ENCODE results near the gene LEMD2. TPM values are rescaled to one million over a fixed set of nuclear protein-coding genes. Genes with fewer than 3 reads are reported as not detected.
"Not testable (repeated sequence)": the region's sequence is repeated elsewhere in the genome, so short reads cannot be mapped to it uniquely, and the experiment has no call there.

LEMD2 gene
- total RNA-seq, result 10 to 100 TPM; 51.0 to 54.3 TPM

GRCh38 chr6:33788694-33789549 lies at the start of gene LEMD2:
TSS of gene LEMD2 (minus strand) at chr6:33789130. CDS start at chr6:33789116, 14 bp downstream.
- peaks cover 36% of the 10 kb centered on the region for H3K4me1 Mint-ChIP-seq
- no peaks in the 10 kb centered on the region for H3K9me3 Mint-ChIP-seq
- H3K27me3 Mint-ChIP-seq, result no peaks in the 10 kb centered on the region
- peak within 1 kb of the TSS; percentile 87 for H3K4me3 Mint-ChIP-seq
- peaks cover 39% of the 10 kb centered on the region for H3K36me3 Mint-ChIP-seq (ENCODE audit: low read depth)
- peak within 1 kb of the TSS; percentile 97 for H3K27ac Mint-ChIP-seq
- ATAC-seq (replicated peaks), result peak; percentile 88

DNA sequence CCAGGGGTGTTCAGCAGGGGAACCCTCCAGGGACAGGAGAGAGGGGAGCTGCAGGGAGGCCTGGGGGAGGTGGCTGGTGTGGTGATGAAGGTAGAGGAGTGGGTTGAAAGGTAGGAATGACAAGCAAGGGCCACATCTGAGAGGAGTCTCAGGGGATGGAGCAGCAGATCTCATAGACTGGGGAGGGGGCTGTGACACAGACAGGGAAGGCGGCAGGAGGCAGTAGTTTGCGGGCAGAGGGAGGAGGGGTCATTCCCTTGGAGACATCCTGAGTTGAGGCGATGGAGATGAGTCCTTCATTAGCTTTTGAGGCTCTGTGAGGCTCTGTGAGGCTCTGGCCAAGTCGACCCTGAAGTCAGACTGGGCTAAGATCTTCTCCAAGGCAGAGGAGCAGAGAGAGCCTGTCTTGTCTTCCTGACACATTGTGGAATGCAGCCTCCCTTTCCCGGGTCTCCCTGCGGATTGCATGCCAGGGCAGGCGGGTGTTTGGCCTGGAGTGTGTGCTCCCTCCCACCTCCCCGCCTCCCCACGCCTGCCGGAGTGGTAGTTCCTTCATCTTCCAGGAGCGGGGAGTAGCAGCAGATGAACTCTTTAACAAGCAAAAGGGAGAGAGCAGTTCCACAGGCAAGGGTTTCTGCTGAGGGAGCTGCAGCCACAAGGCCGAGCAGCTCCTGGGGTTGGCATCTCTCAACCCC lies 49.2 kb upstream of the LEMD2 start:
- no peak overlapping the region for H3K4me3 Mint-ChIP-seq

GRCh38 chr6:33836806-33837469 lies 48.0 kb upstream of the LEMD2 start:
- ATAC-seq (replicated peaks), result no peak
- no peaks in the 10 kb centered on the region for H3K9me3 Mint-ChIP-seq

More for the DNA sequence above, 49.2 kb upstream of the LEMD2 start:
- H3K4me1 Mint-ChIP-seq, result peaks cover 9% of the 10 kb centered on the region
- no peak overlapping the region for H3K27ac Mint-ChIP-seq
- H3K27me3 Mint-ChIP-seq, result no peaks in the 10 kb centered on the region
- no peaks in the 10 kb centered on the region for H3K9me3 Mint-ChIP-seq
- no peak for ATAC-seq (replicated peaks)
- H3K36me3 Mint-ChIP-seq (ENCODE audit: low read depth), result no peaks in the 10 kb centered on the region

DNA sequence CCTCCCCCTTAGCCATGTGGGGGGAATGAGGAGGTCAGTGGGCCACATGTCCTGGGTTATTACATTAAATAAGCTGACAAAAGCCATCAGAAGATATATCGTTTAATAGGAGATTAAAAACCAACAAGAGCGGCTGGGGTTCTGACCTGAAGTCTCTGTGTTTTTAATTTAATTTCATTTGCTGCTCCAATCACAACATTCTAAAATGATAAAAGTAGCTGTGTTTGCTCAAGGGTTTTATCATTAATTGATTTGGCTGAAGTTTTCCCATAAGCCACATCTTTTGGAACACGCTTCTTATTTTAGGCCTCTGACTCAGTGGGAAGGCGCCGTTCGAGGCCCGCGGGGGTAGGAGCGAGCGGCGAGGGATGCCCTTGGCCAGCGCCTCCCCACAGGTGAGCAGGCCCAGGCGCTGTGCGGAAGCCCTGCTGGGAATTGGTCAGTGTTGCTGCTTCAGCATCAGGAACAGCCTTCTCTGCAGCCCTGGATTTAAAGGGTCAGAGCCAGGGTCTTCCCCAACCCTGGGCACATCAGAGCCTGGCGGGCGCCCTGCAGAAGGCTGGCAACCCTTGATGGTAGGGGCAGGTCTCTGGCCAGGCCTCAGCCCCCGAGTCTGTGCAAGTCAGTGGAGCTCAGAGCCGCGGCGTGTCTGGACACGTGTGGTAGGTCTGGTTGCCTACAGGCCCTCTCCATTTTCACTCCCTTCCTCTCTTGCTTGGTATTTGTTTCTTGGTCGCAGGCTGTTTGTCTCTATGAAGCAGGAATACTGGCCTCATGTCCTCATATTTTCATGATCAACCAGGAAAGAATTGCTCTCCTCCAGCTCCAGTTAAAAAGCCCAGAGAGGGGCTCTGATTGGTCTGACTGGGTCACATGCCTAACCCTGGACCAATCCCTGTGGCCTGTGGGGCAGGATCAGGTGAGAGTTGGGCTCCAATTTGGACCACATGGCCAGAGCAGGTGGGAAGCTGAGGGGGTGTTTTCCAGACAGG lies 45.8 kb upstream of the LEMD2 start:
- Mint-ChIP-seq H3K4me3 (no peak overlapping the region), H3K4me1 (peaks cover under 1% of the 10 kb centered on the region), H3K27me3 (peaks cover 9% of the 10 kb centered on the region), H3K9me3 (no peaks in the 10 kb centered on the region), H3K27ac (no peak overlapping the region), H3K36me3 (ENCODE audit: low read depth) (no peaks in the 10 kb centered on the region)
- ATAC-seq (replicated peaks), result no peak

More at GRCh38 chr6:33836806-33837469, 48.0 kb upstream of the LEMD2 start:
- no peaks in the 10 kb centered on the region for H3K27me3 Mint-ChIP-seq
- H3K4me3 Mint-ChIP-seq, result no peak overlapping the region
- H3K4me1 Mint-ChIP-seq, result peaks cover 9% of the 10 kb centered on the region
- H3K36me3 Mint-ChIP-seq (ENCODE audit: low read depth), result no peaks in the 10 kb centered on the region
- H3K27ac Mint-ChIP-seq, result no peak overlapping the region

DNA sequence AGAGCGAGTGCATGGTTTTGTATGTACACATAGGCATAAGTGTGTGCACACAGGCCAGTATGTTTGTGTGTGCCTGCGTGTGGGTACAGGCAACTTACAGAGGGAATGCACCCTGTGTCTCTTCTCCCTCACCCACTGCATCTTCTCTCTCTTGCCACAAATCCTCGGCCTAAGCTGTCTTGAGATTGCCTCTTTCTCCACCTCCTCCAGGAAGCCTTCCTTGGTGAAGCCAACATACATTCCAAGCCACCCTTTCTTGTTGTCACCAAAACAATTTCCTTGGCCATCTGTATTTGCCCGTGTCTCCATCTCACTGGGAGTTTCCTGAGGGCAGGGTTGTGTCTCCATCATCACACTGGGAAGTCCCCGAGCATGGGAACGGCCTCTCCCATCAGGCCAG lies 44.7 kb upstream of the LEMD2 start:
- Mint-ChIP-seq H3K36me3 (ENCODE audit: low read depth) (no peaks in the 10 kb centered on the region), H3K4me3 (no peak overlapping the region), H3K9me3 (no peaks in the 10 kb centered on the region), H3K4me1 (no peaks in the 10 kb centered on the region), H3K27me3 (peaks cover 9% of the 10 kb centered on the region), H3K27ac (no peak overlapping the region)
- no peak for ATAC-seq (replicated peaks)

- H3K9me3 Mint-ChIP-seq; ATAC-seq (replicated peaks); H3K27me3 Mint-ChIP-seq; H3K27ac Mint-ChIP-seq; H3K4me1 Mint-ChIP-seq; H3K36me3 Mint-ChIP-seq (ENCODE audit: low read depth); H3K4me3 Mint-ChIP-seq: not testable (repeated sequence)
Observed at GRCh38 chr6:33832831-33833230, 43.9 kb upstream of the LEMD2 start.

DNA sequence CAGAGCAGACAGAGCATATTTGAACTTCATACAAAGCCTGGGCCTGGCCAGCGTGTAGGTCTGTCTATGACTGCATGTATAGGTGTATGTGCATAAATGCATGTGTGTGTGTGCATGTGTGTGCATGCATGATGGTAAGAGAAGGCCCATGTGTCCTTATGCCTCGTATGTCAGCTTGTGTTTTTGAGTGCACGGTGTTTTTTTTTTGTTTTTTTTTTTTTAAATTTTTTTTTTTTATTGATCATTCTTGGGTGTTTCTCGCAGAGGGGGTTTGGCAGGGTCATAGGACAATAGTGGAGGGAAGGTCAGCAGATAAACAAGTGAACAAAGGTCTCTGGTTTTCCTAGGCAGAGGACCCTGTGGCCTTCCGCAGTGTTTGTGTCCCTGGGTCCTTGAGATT lies 42.8 kb upstream of the LEMD2 start:
- not testable (repeated sequence) for ATAC-seq (replicated peaks); H3K4me3 Mint-ChIP-seq; H3K36me3 Mint-ChIP-seq (ENCODE audit: low read depth); H3K9me3 Mint-ChIP-seq; H3K27ac Mint-ChIP-seq; H3K27me3 Mint-ChIP-seq; H3K4me1 Mint-ChIP-seq

GRCh38 chr6:33830635-33831240 lies 41.8 kb upstream of the LEMD2 start:
- Mint-ChIP-seq H3K27me3 (peaks cover 9% of the 10 kb centered on the region), H3K4me1 (no peaks in the 10 kb centered on the region), H3K36me3 (ENCODE audit: low read depth) (no peaks in the 10 kb centered on the region), H3K27ac (no peak overlapping the region), H3K9me3 (no peaks in the 10 kb centered on the region), H3K4me3 (no peak overlapping the region)
- ATAC-seq (replicated peaks), result no peak

DNA sequence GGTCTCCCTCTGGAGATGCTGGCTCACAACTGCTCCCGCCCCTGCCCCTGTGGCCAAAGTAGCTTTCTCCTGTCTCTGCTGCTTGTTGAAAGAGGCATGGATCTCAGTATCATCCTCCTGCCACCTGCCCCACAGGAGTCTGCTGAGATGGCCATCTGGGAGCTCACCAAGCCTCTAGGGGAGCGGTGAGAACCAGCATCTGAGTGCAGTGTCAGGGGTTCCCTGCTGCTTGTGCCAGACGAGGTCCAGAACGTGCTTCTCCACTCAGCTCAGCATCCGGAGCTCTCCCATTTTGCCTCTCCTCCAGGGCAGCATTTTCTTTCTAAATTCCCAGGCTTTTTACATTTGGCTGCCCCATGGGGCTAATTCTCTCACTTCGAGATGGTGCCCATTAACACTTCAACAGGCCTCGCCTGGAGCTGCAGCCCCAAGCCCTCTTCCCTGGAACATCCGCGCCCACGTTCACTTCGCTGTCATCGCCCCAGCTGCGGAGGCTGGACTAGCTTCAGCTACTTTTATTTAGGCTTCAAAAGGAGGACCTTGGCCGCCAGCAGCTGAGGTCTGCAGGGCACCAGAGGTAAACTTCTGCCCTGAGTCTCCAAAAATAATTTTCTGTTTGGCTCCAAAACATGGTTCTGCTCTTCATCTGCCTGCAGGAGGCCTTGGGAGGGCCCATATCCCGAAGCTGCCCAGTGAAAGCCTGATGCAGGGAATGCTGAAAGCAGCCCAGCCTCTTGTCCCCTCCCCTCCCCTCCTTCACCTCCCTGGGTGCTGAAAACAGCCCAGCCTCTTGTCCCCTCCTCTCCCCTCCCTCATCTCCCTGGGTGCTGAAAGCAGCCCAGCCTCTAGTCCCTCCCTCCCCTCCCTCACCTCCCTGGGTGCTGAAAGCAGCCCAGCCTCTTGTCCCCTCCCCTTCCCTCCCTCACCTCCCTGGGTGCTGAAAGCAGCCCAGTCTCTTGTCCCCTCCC lies 40.1 kb upstream of the LEMD2 start:
- H3K27ac Mint-ChIP-seq, result no peak overlapping the region
- ATAC-seq (replicated peaks), result no peak
- no peak overlapping the region for H3K4me3 Mint-ChIP-seq
- no peaks in the 10 kb centered on the region for H3K36me3 Mint-ChIP-seq (ENCODE audit: low read depth)
- no peaks in the 10 kb centered on the region for H3K9me3 Mint-ChIP-seq
- peaks cover 9% of the 10 kb centered on the region for H3K27me3 Mint-ChIP-seq
- H3K4me1 Mint-ChIP-seq, result no peaks in the 10 kb centered on the region

DNA sequence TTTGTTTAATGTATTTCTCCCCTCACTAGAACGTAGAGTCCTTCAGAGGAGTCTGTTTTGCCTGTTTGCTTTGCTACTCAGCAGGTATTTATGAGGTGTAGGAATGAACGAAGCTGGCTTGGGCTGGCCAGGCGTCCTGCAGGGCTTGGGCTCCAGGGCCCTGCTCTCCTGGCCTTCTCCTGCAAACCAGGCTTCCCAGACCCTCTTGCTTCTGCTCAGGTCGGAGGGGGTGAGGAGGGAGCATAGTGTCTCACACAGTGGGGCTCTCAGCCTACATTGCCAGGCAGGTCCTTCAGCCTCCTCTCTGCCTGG lies 39.5 kb upstream of the LEMD2 start:
- ATAC-seq (replicated peaks), result no peak
- Mint-ChIP-seq H3K36me3 (ENCODE audit: low read depth) (no peaks in the 10 kb centered on the region), H3K9me3 (no peaks in the 10 kb centered on the region), H3K4me1 (no peaks in the 10 kb centered on the region), H3K4me3 (no peak overlapping the region), H3K27ac (no peak overlapping the region), H3K27me3 (peaks cover 9% of the 10 kb centered on the region)

DNA sequence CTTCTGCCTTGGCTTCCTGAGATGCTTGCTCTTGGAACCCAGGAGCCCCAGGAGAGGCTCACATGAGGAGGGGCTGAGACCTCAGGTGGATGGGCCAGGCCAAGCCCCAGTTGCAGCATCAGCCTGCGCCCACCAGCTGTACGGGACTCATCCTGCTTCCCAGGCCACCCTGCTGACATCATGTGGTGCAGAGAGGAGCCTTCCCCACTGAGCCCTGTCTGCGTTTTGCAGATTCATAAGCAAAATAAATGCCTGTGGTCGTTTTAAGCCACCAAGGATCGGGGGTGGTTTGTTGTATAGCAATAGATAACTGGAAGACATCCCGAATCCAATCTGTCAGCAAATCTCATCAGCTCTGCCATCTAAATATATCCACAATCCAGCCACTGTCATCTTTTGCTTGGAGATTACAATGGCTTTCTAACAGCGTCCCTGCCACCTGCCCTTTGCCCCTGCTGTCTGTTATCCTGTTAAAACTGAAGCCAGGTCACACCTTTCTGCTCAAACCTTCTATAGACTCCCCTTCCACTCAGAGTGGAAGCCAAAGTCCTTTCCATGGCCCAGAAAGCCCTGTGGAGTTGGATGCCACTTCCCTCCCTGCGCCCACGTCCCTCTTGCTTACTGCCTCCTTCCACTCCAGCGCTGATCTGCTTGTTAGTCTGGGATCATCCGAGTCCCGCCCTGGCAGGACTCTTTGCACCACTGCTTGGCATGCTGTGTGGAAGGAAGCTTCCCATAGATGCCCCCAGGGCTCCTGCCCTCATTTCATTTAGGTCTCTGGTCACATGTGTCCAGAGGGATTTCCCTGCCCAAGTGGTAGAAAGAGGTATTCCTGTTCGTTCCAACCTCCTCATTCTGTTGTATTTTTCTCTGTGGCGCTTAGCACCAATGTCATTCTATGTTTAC lies 38.9 kb upstream of the LEMD2 start:
- no peak for ATAC-seq (replicated peaks)
- H3K4me1 Mint-ChIP-seq, result no peaks in the 10 kb centered on the region
- no peaks in the 10 kb centered on the region for H3K9me3 Mint-ChIP-seq
- H3K36me3 Mint-ChIP-seq (ENCODE audit: low read depth), result no peaks in the 10 kb centered on the region
- no peak overlapping the region for H3K27ac Mint-ChIP-seq
- H3K27me3 Mint-ChIP-seq, result peaks cover 9% of the 10 kb centered on the region
- H3K4me3 Mint-ChIP-seq, result no peak overlapping the region

- Mint-ChIP-seq H3K4me1 (no peaks in the 10 kb centered on the region), H3K27me3 (peaks cover 9% of the 10 kb centered on the region), H3K27ac (no peak overlapping the region), H3K9me3 (no peaks in the 10 kb centered on the region), H3K36me3 (ENCODE audit: low read depth) (no peaks in the 10 kb centered on the region), H3K4me3 (no peak overlapping the region)
- ATAC-seq (replicated peaks), result no peak
Observed at GRCh38 chr6:33826537-33826936, 37.6 kb upstream of the LEMD2 start.
